ENCODE results near the gene ARHGAP19.

The ARHGAP19 gene

GRCh38 chr10:97234400-97234799 is 58.0 kb downstream of the ARHGAP19 start:
- H3K9ac ChIP-seq (ENCODE audit: low read length), result no peak overlapping the region
- H3K9me2 ChIP-seq (replicated peaks; ENCODE audit: insufficient read depth, low read length), result no peaks in the 10 kb centered on the region
- H3K4me3 ChIP-seq (ENCODE audit: low read length), result no peak overlapping the region
- no peaks in the 10 kb centered on the region for H3F3A ChIP-seq (ENCODE audit: insufficient read depth, low read length)
- H3K79me2 ChIP-seq (ENCODE audit: low read length), result no peaks in the 10 kb centered on the region
- H3K27ac ChIP-seq (ENCODE audit: low read length), result no peak overlapping the region
- no peak overlapping the region for H2AFZ ChIP-seq (ENCODE audit: low read length)
- no peak overlapping the region for H3K4me2 ChIP-seq (ENCODE audit: low read depth, low read length)
- H3K27me3 ChIP-seq (replicated peaks; ENCODE audit: insufficient read depth, low read length), result no peaks in the 10 kb centered on the region
- no peaks in the 10 kb centered on the region for H3K36me3 ChIP-seq (replicated peaks; ENCODE audit: insufficient read depth, low read length)
- no peaks in the 10 kb centered on the region for H3K9me3 ChIP-seq (replicated peaks; ENCODE audit: insufficient read depth, low read length)
- peak; percentile 49 for TF ChIP-seq CTCF (IDR thresholded peaks at IDR 0.05; ENCODE audit: low read length)
- TF ChIP-seq EZH2phosphoT487 (IDR thresholded peaks at IDR 0.05; ENCODE audit: low read length), result no peak
- H4K20me1 ChIP-seq (ENCODE audit: insufficient read depth, low read length), result no peaks in the 10 kb centered on the region
- no peaks in the 10 kb centered on the region for H3K4me1 ChIP-seq (ENCODE audit: low read length)
- peak; percentile 32 for DNase-seq

DNA sequence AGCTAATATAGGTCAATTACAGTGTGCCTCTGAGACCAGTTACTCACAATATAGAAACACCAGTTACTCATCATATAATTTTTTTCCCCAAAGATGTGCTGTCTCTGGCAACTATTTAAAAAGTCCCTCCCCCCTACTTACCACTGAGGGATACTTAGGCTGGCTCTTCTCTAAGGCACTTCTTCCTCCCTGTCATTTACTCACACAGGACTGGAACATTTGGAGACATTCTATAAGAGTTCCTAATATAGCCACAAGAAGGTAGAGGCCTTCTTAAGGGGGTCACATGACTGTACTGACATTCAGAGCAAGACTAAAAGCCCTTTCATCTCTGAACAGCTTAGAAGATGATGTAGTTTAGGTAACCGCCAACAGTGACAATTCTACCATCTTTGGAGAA is 62.3 kb downstream of the ARHGAP19 start:
- H3K4me1 ChIP-seq (ENCODE audit: low read length), result no peaks in the 10 kb centered on the region
- no peaks in the 10 kb centered on the region for H3F3A ChIP-seq (ENCODE audit: insufficient read depth, low read length)
- no peak overlapping the region for H3K4me3 ChIP-seq (ENCODE audit: low read length)
- TF ChIP-seq EZH2phosphoT487 (IDR thresholded peaks at IDR 0.05; ENCODE audit: low read length) (no peak), EZH2 (optimal IDR thresholded peaks at IDR 0.05; ENCODE audit: low read depth, low read length) (no peak), CTCF (IDR thresholded peaks at IDR 0.05; ENCODE audit: low read length) (no peak)
- H3K9me2 ChIP-seq (replicated peaks; ENCODE audit: insufficient read depth, low read length), result no peaks in the 10 kb centered on the region
- H3K27me3 ChIP-seq (replicated peaks; ENCODE audit: insufficient read depth, low read length), result no peaks in the 10 kb centered on the region
- no peaks in the 10 kb centered on the region for H3K9me3 ChIP-seq (replicated peaks; ENCODE audit: insufficient read depth, low read length)
- H2AFZ ChIP-seq (ENCODE audit: low read length), result no peak overlapping the region
- H3K27ac ChIP-seq (ENCODE audit: low read length), result no peak overlapping the region
- DNase-seq, result no peak
- H3K4me2 ChIP-seq (ENCODE audit: low read depth, low read length), result no peak overlapping the region
- no peaks in the 10 kb centered on the region for H3K36me3 ChIP-seq (replicated peaks; ENCODE audit: insufficient read depth, low read length)
- no peaks in the 10 kb centered on the region for H3K79me2 ChIP-seq (ENCODE audit: low read length)
- H3K9ac ChIP-seq (ENCODE audit: low read length), result no peak overlapping the region
- no peaks in the 10 kb centered on the region for H4K20me1 ChIP-seq (ENCODE audit: insufficient read depth, low read length)

- H3K4me3 ChIP-seq (ENCODE audit: low read length), result no peak overlapping the region
- H2AFZ ChIP-seq (ENCODE audit: low read length), result no peak overlapping the region
- no peaks in the 10 kb centered on the region for H3K4me1 ChIP-seq (ENCODE audit: low read length)
- H3K9ac ChIP-seq (ENCODE audit: low read length), result no peak overlapping the region
- no peaks in the 10 kb centered on the region for H4K20me1 ChIP-seq (ENCODE audit: insufficient read depth, low read length)
- no peaks in the 10 kb centered on the region for H3K9me2 ChIP-seq (replicated peaks; ENCODE audit: insufficient read depth, low read length)
- no peak overlapping the region for H3K27ac ChIP-seq (ENCODE audit: low read length)
- no peak for DNase-seq
- H3K36me3 ChIP-seq (replicated peaks; ENCODE audit: insufficient read depth, low read length), result no peaks in the 10 kb centered on the region
- H3K9me3 ChIP-seq (replicated peaks; ENCODE audit: insufficient read depth, low read length), result no peaks in the 10 kb centered on the region
- no peak overlapping the region for H3K4me2 ChIP-seq (ENCODE audit: low read depth, low read length)
- H3K27me3 ChIP-seq (replicated peaks; ENCODE audit: insufficient read depth, low read length), result no peaks in the 10 kb centered on the region
- no peaks in the 10 kb centered on the region for H3F3A ChIP-seq (ENCODE audit: insufficient read depth, low read length)
- TF ChIP-seq EZH2 (optimal IDR thresholded peaks at IDR 0.05; ENCODE audit: low read depth, low read length) (no peak), CTCF (IDR thresholded peaks at IDR 0.05; ENCODE audit: low read length) (no peak)
- H3K79me2 ChIP-seq (ENCODE audit: low read length), result no peaks in the 10 kb centered on the region
Observed at GRCh38 chr10:97229322-97230015, 63.0 kb downstream of the ARHGAP19 start.
